ENCODE measurements around the gene OR2V2.
"Not testable (repeated sequence)": the region's sequence is repeated elsewhere in the genome, so short reads cannot be mapped to it uniquely, and the experiment has no call there.

DNA sequence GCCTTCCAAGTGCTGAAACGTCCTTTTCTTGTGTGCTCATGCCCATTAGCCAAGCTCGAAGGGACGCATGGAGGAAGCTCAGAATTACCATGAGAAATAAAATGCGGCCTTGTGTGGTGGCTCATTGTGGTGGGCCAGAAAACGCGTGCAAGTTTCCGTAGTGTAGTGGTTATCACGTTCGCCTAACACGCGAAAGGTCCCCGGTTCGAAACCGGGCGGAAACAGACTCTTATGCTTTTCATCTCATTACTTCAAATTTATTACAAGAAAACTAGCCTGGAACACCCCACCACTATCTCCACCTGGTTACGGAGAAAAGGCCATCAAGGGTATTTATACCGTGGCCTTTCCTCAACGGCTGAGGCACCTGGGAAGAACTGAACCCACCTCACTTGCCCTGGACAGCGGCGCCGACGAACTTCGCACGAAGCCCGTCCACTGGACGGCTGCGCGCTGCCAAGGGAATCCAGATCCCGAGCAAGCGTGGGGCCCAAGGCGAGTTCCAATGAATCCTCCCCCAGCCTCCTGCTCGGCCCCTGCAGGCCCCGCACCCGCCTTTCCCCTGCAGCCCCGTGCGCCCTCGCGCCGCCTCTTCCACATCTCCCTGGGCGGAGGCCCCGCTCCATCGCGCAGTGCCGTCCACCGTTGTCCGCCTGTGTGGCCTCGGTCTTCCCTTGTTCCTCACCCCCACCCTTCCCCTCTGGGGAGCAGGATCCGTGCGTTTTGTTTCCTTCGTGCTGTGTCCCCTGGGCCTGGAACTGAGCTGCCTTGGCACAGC, 22.3 kb downstream of the OR2V2 start:
- TF ChIP-seq, protein P1, sequence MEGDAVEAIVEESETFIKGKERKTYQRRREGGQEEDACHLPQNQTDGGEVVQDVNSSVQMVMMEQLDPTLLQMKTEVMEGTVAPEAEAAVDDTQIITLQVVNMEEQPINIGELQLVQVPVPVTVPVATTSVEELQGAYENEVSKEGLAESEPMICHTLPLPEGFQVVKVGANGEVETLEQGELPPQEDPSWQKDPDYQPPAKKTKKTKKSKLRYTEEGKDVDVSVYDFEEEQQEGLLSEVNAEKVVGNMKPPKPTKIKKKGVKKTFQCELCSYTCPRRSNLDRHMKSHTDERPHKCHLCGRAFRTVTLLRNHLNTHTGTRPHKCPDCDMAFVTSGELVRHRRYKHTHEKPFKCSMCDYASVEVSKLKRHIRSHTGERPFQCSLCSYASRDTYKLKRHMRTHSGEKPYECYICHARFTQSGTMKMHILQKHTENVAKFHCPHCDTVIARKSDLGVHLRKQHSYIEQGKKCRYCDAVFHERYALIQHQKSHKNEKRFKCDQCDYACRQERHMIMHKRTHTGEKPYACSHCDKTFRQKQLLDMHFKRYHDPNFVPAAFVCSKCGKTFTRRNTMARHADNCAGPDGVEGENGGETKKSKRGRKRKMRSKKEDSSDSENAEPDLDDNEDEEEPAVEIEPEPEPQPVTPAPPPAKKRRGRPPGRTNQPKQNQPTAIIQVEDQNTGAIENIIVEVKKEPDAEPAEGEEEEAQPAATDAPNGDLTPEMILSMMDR (conservative IDR thresholded peaks at IDR 0.05; ENCODE audit: low read depth, low read length) = not testable (repeated sequence)
- TF ChIP-seq EZH2 (IDR thresholded peaks at IDR 0.05; ENCODE audit: borderline replicate concordance, low read depth, low read length, poor library complexity, severe bottlenecking) = not testable (repeated sequence)
